IPS-18c (cell line): ENCODE data around the gene XAB2.
"Not testable (repeated sequence)": the region's sequence is repeated elsewhere in the genome, so short reads cannot be mapped to it uniquely, and the experiment has no call there.

Source experiments
- H3K4me3 ChIP-seq: 2 replicates; pipeline ENCODE4 v1.7.0; 2013; ENCODE audit warnings: low read depth, mild to moderate bottlenecking, low read length, moderate library complexity; ENCODE audit not compliant: insufficient read depth
- H3K9me3 ChIP-seq: one replicate; pipeline ENCODE4 v1.6.1; 2013; ENCODE audit warnings: mild to moderate bottlenecking, low read length, moderate library complexity; ENCODE audit not compliant: control insufficient read depth, insufficient read depth

The XAB2 gene

GRCh38 chr19:7606289-7606688 is 23.1 kb downstream of the XAB2 start:
- H3K9me3 ChIP-seq = no peaks in the 10 kb centered on the region
- H3K4me3 ChIP-seq = no peak overlapping the region

- H3K9me3 ChIP-seq = no peaks in the 10 kb centered on the region
- H3K4me3 ChIP-seq = no peak overlapping the region
These were observed 23.7 kb downstream of the XAB2 start for GRCh38 chr19:7605490-7606222.

GRCh38 chr19:7603919-7604318 is 25.4 kb downstream of the XAB2 start:
- Histone ChIP-seq H3K4me3 (no peak overlapping the region), H3K9me3 (no peaks in the 10 kb centered on the region)

GRCh38 chr19:7602935-7603497 is 26.3 kb downstream of the XAB2 start:
- Histone ChIP-seq H3K9me3 (no peaks in the 10 kb centered on the region), H3K4me3 (no peak overlapping the region)

GRCh38 chr19:7602240-7602934 is 27.0 kb downstream of the XAB2 start:
- no peaks in the 10 kb centered on the region for H3K9me3 ChIP-seq

GRCh38 chr19:7600721-7601120 is 28.6 kb downstream of the XAB2 start:
- H3K4me3 ChIP-seq = no peak overlapping the region
- H3K9me3 ChIP-seq = no peaks in the 10 kb centered on the region

More at GRCh38 chr19:7602240-7602934, 27.0 kb downstream of the XAB2 start:
- no peak overlapping the region for H3K4me3 ChIP-seq

GRCh38 chr19:7598180-7598579 is 31.2 kb downstream of the XAB2 start:
- Histone ChIP-seq H3K9me3 (no peaks in the 10 kb centered on the region), H3K4me3 (no peak overlapping the region)

GRCh38 chr19:7597689-7598088 is 31.7 kb downstream of the XAB2 start:
- Histone ChIP-seq H3K9me3 (no peaks in the 10 kb centered on the region), H3K4me3 (0 out of 2 replicates have a peak overlapping the region, but pooled peaks have one; percentile 9)

- no peaks in the 10 kb centered on the region for H3K9me3 ChIP-seq
- H3K4me3 ChIP-seq = peak overlapping the region; percentile 65
These were observed 33.0 kb downstream of the XAB2 start for GRCh38 chr19:7596211-7596937.

GRCh38 chr19:7595466-7596133 is 33.7 kb downstream of the XAB2 start, which contains the start of gene CAMSAP3:
Gene CAMSAP3, plus strand, starts transcription at chr19:7595863. Its CDS starts 140 bp downstream, at chr19:7596003.
- H3K4me3 ChIP-seq = peak within 1 kb of the TSS; percentile 65

GRCh38 chr19:7590256-7590655 is 39.1 kb downstream of the XAB2 start:
- Histone ChIP-seq H3K4me3 (no peak overlapping the region), H3K9me3 (peaks cover 4% of the 10 kb centered on the region)

More at GRCh38 chr19:7595466-7596133, 33.7 kb downstream of the XAB2 start, which contains the start of gene CAMSAP3:
- H3K9me3 ChIP-seq = no peaks in the 10 kb centered on the region

GRCh38 chr19:7589822-7590221 is 39.5 kb downstream of the XAB2 start:
- Histone ChIP-seq H3K4me3 (no peak overlapping the region), H3K9me3 (peaks cover 4% of the 10 kb centered on the region)

GRCh38 chr19:7582446-7582845 is 46.9 kb downstream of the XAB2 start:
- Histone ChIP-seq H3K4me3 (no peak overlapping the region), H3K9me3 (no peaks in the 10 kb centered on the region)

- Histone ChIP-seq H3K4me3 (no peak overlapping the region), H3K9me3 (no peaks in the 10 kb centered on the region)
These were observed 50.2 kb downstream of the XAB2 start for GRCh38 chr19:7579182-7579581.

GRCh38 chr19:7578127-7578526 is 51.2 kb downstream of the XAB2 start:
- no peak overlapping the region for H3K4me3 ChIP-seq
- H3K9me3 ChIP-seq = no peaks in the 10 kb centered on the region

- not testable (repeated sequence) for H3K9me3 ChIP-seq, H3K4me3 ChIP-seq
These were observed 51.9 kb downstream of the XAB2 start for GRCh38 chr19:7577422-7577821.

- Histone ChIP-seq H3K9me3 (no peaks in the 10 kb centered on the region), H3K4me3 (no peak overlapping the region)
These were observed 53.8 kb downstream of the XAB2 start for GRCh38 chr19:7575434-7576040.
